ENCODE data around the gene MVP.
"Not testable (repeated sequence)": the region's sequence is repeated elsewhere in the genome, so short reads cannot be mapped to it uniquely, and the experiment has no call there.

Gene MVP

DNA sequence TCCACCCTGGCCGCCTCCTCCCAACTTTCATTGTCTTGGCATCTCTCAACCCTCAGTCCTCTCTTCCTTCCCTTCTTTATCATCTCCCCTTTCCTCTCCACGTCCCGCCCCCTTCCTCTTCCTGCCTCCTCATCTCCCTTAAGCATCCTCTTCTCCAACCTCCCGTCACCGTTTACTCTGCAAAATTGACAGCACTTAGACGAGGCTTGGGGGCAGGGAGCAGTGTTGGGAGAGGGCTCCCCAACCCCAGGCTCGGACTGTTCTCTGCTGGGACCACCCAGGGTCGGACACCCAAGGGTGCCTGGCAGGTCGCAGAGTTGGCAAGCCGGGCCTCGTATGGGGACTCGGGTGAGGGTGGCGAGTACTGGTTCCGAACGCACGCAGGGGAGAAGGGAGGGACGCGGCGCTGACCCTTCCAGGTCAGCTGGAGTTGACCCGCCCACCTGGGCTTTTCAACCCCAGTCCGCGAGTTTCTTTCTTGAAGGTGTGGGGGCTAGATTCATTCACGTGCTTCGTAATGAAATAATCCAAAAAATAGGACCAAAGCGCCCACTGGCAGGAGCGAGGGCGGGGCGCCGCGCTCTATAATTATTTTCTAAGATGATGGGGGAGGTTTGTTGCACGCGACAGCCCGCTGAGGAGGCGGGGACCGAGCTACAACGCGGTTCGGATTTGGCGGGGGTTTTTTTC, 5.1 kb upstream of the MVP start:
- DNase-seq (ENCODE audit: low spot score), result peak; percentile 44

DNA sequence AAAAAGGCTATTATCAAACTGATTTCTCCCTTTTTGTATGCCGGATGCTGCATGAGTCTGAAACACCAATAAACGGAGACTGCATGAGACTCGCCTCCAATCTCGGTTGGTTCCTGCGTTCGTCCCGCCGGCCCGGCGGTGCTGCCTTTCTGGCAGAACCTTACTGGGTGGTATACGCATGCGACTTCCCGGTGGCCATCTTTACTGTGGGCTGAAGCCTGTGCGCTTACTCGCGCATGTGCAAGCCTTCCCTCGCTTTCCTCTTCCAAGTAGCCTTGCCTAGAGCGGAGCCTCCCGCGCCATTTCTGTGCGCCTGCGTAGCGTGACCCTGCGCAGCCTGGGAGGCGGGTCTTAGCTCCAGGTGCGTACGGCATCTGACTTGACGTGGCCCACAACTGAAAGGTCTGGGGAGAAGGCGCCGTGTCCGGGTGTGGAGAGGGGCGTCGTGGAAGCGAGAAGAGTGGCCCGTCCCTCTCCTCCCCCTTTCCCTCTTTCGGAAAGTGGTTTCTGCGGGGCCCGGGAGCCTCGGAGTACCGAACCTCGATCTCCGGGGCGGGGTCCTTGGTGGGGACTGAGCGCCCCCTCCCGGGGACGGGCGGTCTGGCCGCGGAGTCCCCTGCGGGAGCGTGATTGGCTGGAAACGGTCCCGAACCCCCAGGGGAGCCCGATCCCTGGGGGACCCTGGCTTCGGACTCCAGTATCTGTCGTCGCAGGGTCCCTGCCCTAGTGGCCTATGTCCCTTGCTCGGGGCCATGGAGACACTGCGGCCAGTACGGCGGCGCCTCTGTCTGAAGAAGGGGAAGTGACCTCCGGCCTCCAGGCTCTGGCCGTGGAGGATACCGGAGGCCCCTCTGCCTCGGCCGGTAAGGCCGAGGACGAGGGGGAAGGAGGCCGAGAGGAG, 4.2 kb upstream of the MVP start, which contains the start of gene PAGR1:
PAGR1 (plus strand) TSS at position 360 of the 901 bp plus-strand sequence; CDS start at position 734, 374 bp downstream.
- peak; percentile 97 for DNase-seq (ENCODE audit: low spot score)

DNA sequence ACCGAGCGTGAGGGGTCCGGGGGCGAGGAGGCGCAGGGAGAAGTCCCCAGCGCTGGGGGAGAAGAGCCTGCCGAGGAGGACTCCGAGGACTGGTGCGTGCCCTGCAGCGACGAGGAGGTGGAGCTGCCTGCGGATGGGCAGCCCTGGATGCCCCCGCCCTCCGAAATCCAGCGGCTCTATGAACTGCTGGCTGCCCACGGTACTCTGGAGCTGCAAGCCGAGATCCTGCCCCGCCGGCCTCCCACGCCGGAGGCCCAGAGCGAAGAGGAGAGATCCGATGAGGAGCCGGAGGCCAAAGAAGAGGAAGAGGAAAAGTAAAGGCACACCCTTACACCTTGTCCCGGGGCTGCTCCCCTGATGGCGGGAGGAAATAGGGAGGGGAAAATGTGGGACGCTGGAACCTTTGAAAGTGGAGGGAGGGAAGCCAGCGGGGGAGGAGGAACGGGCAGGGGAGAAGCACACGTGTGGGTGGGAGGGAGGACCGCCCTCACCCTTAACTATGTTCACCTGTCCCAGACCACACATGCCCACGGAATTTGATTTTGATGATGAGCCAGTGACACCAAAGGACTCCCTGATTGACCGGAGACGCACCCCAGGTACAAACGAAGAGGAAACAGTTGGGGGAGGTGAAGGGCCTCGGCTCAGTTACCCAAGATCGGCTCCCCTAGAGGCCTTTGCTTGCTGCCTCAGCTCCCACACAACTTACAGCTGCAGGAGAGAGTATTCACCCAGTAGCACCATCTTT, 3.4 kb upstream of the MVP start:
- peak; percentile 77 for DNase-seq (ENCODE audit: low spot score)

DNA sequence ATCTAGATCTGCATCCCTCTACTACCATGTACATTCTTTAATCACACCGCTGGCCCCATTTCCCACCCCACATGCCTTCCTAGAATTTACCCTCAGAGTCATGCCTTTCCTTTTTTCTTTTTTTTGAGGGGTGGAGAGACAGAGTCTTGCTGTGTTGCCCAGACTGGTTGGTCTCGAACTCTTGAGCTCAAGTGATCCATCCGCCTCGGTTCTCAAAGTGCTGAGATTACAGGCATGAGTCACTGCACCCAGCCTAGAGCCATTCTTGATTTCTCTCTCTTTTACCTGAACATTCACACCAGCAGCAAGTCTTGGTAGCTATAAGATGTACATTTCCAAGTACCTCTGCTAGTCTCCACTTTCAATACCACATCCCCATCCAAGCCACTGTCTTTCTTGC, 2.2 kb upstream of the MVP start:
- no peak for DNase-seq (ENCODE audit: low spot score)

DNA sequence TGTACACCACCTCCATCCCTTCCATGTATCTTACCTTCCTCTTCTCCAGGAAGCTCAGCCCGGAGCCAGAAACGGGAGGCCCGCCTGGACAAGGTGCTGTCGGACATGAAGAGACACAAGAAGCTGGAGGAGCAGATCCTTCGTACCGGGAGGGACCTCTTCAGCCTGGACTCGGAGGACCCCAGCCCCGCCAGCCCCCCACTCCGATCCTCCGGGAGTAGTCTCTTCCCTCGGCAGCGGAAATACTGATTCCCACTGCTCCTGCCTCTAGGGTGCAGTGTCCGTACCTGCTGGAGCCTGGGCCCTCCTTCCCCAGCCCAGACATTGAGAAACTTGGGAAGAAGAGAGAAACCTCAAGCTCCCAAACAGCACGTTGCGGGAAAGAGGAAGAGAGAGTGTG, 756 bp upstream of the MVP start:
- no peak for DNase-seq (ENCODE audit: low spot score)

DNA sequence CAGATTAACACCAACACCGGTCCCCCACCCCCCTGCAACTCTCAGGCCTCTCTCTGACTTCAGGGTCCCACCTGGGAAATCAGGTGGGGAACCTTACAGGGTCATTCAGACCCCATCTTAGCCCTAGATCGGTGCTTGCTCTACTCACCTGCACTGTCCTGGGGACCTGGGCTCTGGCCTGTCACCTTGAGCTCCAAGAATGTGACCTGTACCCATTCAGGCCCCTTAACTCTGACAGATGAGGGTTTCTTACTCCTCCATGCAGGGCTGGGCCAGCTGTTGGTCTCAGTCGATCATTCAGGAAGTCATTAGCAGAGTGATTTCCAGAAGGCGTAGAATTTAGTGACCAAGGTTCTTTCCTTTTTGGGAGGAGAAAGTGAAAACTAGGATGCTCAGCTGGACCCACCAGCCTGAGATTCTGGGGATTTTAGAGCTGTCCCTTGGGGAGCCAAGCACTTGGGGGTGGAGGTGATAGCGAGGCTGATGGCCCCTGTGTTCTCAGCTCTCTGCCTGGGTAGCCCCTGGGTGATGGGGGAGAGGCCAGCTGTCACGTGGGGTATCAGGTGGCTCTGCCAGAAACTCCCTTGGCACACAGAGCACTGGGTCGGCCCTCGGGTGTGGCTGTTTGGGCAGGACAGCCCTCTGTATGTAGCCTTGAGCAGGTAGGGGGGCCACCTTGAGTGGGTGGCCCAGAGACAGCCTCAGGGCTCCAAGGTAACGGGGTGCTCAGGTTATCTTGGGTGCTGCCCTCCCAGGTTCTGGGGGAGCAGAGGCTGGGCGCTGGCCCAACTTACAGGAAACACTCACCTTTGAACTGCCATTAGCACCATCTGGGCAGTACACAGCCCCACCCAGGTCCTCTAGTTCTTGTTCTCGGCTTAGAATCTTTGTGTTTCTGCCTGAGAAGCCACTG, 724 bp downstream of the MVP start:
- DNase-seq (ENCODE audit: low spot score), result no peak

DNA sequence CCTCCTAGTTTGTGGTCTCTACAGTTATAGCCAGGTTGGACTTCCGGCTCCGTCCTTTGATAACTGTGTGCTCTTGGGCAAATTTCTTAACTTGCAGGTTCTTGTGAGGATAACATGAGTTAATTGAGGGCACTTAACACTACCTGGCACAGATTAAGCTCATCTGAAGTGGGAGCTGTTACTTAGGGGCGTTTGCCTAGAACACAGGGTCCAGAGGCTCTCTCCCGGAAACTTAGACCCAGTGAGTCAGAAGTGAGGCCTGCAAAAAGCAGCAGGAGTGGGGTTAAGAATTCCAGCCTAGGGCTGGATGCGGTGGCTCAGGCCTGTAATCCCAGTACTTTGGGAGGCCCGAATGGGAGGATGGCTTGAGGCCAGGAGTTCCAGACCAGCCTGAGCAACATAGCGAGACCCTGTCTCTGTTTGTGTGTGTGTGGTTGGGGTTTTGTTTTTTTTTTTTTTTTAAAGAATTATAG, 1.4 kb downstream of the MVP start:
- DNase-seq (ENCODE audit: low spot score), result peak; percentile 84

DNA sequence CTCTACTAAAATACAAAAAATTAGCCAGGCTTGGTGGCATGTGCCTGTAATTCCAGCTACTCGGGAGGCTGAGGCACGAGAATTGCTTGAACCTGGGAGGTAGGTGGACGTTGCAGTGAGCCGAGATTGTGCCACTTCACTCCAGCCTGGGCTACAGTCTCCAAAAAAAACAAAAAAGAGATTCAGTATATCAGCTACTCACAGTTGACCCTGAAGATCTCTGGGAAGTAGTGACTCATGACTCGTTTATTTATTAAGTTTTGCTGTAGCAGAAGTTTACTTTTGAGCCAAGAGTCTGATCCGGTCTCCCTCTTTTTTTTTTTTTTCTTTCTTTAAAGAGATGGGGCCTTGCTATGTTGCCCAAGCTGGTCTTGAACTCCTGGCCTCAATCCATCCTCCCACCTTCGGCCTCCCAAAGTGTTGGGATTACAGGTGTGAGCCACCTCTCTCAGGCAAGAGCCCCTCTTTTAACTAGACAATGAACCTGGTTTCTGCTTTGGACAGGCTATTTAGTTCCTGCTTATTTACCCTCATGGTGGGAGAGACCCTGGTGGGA, 4.4 kb downstream of the MVP start:
- DNase-seq (ENCODE audit: low spot score), result peak; percentile 83

DNA sequence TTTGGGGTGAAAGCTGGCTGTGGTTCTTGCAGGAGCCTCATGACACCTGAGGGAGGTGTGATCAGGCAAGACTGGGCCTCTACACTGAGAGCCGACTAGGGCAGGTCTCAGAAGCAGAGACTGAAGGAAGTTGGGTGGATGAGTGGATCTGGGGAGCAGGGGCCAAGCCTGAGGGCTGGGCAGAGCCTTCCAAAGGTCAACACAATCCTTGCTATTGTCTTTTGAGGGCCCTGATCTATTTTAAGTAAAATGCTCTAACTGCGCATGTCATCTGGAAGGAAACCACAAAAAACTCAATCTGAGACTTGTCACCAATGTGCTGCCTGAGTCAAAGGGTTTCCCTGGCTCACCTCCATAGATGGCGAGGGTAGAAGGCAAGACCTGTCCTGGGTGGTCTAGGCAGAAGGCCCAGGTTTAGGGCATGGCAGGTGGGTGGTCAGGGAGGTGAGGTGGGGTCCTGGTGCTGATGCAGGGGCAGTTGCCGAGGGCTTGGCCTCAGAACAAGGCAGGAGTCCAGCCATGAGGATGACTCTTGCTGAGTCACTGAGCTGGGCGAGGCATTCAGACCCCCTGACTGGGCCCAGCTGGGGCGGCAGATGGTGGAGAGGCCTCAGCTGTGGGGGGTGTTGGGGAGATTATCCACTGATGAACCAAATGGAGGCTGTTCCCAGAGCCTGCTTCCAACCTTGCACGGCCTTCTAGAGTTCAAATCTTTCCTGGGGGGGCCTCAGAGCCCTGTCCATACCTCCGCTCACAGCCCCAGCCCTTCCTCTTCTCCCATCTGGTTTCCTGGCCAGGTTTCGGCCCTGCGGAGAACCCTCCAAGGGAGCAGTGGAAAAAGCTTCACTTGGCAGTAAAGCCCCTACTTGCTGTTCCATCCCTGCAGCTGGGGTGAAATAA, 5.1 kb downstream of the MVP start:
- peak; percentile 84 for DNase-seq (ENCODE audit: low spot score)

DNA sequence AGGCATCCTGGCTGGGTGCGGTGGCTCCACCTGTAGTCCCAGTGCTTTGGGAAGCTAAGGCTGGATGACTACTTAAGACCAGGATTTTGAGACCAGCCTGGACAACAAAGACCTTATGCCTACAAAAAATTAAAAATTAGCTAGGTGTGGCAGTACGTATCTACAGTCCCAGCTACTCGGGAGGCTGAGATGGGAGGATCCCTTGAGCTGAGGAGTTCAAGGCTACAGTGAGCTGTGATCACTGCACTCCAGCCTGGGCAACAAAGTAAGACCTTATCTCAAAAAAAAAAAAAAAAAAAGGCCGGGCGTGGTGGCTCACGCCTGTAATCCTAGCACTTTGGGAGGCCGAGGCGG, 6.1 kb downstream of the MVP start:
- no peak for DNase-seq (ENCODE audit: low spot score)

DNA sequence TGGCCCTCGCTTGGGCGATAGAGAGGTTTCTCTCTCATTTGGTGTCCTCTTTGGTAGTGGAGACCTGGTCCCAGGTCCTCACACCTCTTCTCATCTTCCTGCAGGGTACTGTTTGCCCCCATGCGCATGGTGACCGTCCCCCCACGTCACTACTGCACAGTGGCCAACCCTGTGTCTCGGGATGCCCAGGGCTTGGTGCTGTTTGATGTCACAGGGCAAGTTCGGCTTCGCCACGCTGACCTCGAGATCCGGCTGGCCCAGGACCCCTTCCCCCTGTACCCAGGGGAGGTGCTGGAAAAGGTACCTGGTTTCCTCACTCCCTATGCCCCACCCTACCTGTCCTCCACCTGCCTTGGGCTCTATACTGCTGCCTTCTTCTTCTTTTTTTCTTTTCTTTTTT, 10.5 kb downstream of the MVP start:
- DNase-seq (ENCODE audit: low spot score), result no peak

DNA sequence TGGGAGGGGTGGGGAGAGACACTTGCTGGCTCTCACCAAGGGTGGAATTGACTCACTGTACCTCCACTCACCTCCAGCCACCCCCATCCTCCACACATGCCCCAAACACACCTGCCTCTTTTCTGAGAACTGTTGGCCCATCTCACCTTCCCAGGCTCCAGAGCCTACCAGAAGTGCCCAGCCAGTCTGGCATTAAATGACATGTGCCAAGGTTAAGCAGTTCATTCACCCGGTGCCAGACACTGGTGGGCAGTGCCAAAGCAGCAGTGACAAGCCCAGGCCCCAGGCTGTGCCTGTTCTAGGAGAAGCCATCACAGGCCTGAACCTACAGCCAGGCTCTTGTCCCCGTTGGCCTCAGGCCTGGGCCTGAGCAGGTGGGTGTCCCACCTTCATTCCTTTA, 11.2 kb downstream of the MVP start:
- DNase-seq (ENCODE audit: low spot score), result no peak

DNA sequence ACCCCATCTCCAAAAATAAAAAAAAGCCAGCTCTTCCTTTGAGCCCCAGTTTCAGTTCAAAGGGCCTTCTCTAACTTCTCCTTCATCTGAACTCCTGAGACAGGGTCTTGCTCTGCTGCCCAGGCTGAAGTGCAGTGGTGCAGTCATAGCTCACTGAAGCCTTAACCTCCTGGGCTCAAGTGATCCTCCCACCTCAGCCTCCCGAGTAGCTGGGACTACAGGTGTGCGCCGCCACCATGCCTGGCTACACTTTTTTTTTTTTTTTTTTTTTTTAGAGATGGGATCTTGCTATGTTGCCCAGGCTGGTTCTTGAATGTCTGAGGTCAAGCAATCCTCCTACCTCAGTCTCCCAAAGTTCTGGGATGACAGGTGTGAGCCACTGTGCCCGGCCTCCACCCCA, 13.0 kb downstream of the MVP start:
- DNase-seq (ENCODE audit: low spot score), result not testable (repeated sequence)

DNA sequence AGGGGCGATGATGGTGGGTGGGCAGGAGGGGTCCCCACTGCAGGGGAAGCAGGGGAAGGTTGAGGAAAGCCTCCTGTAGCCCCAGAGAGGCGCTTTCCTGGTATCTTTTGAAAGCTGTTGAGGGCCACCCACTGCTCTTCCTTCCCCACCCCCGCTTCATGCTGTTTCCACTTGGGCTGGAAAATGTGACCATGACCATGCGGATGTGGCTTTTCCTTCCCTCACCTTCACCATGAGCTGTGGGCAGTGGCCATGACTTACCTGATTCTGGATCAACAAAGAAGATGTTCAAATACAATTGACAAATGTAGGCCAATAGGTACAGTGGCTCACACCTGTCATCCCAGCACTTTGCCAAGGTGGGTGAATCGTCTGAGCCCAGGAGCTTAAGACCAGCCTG, 13.8 kb downstream of the MVP start:
- no peak for DNase-seq (ENCODE audit: low spot score)

DNA sequence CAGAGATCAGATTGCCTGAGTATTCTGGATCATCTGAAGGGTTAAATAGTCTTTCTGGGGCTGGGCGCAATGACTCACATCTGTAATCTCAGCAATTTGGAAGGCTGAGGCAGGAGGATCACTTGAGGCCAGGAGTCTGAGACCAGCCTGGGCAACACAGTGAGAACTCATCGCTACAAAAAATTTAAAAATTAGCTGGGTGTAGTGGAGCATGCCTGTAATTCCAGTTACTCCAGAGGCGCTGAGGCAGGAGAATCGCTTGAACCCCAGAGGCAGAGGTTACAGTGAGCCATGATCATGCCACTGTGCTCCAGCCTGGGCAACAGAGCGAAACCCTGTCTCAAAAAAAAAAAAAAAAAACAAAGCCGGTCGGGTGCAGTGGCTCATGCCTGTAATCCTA, 15.7 kb downstream of the MVP start:
- no peak for DNase-seq (ENCODE audit: low spot score)

DNA sequence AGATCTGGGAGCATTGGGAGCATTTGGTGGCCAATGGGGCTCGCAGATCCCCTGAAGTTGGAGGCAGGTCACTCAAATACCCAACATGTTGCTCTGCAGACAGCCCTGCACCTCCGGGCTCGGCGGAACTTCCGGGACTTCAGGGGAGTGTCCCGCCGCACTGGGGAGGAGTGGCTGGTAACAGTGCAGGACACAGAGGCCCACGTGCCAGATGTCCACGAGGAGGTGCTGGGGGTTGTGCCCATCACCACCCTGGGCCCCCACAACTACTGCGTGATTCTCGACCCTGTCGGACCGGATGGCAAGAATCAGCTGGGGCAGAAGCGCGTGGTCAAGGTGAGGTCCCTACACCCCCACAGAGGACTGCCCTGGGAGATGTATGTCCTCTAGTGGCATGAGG, 16.4 kb downstream of the MVP start:
- no peak for DNase-seq (ENCODE audit: low spot score)

DNA sequence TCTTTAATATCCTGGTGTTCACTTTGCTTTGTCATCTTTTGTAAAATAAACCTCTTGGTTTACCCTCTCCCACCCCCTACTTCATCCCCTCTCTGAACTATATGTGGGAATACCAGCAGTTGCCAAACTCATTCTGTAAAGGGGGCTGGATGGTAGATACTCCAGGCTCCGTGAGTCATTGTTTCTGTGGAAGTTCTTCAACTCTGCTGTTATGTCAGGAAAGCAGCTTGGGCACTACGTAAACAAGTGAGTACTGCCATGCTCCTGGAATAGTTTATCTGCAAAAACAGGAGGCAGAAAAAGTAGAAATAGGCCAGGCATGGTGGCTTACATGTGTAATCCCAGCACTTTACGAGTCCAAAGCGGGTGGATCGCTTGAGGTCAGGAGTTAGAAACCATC, 17.6 kb downstream of the MVP start:
- no peak for DNase-seq (ENCODE audit: low spot score)

DNA sequence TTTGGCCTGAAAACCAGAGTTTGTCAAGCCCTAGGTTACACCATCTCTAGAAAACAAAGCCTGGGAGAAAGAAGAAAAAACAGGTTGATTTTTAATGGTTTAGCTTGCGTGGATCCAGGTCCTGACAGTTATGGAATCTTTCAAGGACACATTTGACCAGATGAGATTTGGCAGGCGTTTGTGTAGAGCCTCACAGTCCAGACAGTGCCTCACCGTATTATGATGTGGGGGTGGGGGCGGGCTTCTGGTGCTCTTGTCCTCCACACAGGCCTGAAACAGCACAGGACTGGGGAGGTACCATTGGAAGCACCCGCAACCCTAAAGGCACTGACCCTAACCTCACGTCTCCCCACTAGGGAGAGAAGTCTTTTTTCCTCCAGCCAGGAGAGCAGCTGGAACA, 19.6 kb downstream of the MVP start:
- no peak for DNase-seq (ENCODE audit: low spot score)

DNA sequence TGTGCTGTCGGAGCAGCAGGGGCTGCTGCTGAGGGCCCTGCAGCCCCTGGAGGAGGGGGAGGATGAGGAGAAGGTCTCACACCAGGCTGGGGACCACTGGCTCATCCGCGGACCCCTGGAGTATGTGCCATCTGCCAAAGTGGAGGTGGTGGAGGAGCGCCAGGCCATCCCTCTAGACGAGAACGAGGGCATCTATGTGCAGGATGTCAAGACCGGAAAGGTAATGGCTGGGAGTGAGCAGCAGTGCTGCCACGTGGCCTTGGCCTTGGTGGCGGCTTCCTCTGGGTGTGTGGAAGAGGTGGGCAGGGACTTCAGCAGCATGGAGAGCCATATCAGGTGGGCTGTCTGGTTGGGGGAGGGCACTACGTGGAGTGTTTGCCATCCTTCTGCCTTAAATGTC, 20.0 kb downstream of the MVP start:
- no peak for DNase-seq (ENCODE audit: low spot score)

DNA sequence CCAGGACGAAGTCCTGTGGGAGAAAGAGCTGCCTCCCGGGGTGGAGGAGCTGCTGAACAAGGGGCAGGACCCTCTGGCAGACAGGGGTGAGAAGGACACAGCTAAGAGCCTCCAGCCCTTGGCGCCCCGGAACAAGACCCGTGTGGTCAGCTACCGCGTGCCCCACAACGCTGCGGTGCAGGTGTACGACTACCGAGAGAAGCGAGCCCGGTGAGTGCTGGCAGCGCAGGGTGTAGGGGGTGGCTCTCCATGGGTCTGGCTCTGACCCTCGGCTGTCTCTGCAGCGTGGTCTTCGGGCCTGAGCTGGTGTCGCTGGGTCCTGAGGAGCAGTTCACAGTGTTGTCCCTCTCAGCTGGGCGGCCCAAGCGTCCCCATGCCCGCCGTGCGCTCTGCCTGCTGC, 21.4 kb downstream of the MVP start:
- DNase-seq (ENCODE audit: low spot score), result no peak
